ENCODE results near the gene DLG5.

The DLG5 gene, protein sequence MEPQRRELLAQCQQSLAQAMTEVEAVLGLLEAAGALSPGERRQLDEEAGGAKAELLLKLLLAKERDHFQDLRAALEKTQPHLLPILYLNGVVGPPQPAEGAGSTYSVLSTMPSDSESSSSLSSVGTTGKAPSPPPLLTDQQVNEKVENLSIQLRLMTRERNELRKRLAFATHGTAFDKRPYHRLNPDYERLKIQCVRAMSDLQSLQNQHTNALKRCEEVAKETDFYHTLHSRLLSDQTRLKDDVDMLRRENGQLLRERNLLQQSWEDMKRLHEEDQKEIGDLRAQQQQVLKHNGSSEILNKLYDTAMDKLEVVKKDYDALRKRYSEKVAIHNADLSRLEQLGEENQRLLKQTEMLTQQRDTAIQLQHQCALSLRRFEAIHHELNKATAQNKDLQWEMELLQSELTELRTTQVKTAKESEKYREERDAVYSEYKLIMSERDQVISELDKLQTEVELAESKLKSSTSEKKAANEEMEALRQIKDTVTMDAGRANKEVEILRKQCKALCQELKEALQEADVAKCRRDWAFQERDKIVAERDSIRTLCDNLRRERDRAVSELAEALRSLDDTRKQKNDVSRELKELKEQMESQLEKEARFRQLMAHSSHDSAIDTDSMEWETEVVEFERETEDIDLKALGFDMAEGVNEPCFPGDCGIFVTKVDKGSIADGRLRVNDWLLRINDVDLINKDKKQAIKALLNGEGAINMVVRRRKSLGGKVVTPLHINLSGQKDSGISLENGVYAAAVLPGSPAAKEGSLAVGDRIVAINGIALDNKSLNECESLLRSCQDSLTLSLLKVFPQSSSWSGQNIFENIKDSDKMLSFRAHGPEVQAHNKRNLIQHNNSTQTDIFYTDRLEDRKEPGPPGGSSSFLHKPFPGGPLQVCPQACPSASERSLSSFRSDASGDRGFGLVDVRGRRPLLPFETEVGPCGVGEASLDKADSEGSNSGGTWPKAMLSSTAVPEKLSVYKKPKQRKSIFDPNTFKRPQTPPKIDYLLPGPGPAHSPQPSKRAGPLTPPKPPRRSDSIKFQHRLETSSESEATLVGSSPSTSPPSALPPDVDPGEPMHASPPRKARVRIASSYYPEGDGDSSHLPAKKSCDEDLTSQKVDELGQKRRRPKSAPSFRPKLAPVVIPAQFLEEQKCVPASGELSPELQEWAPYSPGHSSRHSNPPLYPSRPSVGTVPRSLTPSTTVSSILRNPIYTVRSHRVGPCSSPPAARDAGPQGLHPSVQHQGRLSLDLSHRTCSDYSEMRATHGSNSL (N-terminal part only)

DNA sequence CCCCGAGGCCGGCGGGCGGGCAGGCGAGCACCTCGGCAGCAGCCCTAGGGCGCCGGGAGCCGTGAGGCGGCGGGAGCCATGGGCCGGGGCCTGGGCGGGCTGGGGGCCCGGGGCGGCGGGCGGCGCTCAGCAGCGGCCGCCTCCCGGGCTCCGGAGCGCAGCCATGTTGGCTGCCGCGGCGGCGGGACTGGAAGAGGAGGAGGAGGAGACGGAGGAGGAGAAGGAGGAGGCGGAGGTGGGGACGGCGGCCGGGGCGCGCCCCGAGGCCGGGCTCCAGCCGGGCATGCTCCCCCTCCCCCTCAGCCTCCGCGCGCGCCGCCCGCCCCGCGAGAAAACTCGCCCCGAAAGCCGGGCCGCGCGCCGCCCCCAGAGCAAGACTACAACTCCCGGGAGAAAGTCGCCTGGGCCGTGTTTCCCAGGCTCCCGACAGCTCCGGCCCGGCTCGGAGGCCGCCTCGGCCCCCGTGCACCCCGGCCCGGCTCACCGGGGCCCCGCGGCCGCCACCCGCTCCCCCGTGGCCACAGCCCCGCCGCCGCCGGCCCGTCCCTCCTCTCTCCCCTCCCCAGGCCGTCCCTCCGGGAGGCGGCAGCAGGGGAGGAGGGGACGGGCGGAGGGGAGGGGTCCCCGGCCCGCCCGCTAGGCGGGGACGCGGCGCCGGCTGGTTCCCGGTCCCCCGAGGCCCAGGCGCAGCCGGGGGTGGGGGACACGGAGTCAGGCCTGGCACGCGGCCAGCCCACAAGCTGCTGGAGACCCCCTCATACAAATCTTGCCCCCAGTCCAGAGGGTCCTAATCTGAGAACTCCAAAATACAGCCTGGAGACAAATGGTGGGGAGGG lies at the start of gene DLG5:
Gene DLG5, minus strand, starts transcription at position 190 of the 836 bp plus-strand sequence. CDS start 235 bp downstream, outside the sequence.
- DNase-seq (ENCODE audit: low read depth): no peak

DNA sequence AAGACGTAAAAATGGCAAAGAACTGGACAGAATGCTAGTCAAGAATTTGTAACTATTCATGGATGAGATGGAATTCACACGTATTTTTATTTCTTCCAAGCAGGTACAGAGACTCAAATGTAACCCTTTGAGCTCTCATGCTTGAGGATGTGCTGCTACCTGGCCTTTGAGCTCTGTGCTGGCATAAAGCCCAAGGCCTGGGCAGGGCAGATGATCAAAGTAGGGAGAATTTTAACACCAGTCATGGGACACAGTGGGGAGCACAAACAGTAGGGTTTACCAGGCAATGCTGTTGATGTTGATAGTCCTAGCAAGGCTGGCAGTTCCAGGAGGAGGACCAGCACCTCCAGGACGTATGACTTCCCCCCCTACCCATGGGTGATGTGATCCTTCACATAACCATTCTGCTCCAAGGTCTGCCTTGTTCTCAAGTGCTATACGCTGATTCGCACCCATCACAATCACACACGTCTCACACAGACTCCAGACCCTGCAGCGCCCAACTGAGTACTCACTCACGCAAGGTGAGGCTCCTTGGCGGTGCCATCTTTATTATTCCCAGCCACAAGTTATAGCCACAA lies 48.6 kb upstream of the DLG5 start:
- DNase-seq (ENCODE audit: low read depth): no peak

DNA sequence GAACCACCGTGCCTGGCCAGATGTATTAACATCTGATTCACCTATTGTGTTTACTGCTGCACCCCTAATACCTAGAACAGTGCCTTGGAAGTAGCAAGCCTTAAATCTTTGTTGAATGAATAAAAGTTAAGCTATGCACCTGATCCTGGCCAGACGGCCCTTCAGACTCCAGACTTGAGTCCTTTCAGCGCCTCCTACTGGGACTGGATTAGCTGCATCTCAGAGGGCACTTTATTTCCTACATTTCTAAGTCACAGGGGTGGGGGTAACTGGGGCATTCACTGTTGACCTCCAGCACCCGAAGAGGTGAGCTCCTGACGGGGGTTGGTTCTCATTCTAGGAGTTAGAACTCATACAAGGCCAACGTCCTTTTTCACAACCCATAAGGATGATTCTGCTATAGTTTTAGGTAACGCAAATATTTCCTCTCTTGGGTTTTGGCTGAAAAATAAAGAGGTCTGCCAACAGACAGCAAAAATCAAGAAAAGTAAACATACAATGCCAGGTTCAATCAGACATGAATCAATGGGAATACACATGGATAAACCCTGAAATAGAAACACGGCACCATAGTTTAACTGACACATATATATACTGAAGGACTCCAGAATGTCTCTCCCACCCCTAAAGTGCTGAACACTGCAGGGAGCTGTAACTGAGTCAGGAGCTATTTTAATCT lies 48.0 kb upstream of the DLG5 start:
- DNase-seq (ENCODE audit: low read depth): no peak

DNA sequence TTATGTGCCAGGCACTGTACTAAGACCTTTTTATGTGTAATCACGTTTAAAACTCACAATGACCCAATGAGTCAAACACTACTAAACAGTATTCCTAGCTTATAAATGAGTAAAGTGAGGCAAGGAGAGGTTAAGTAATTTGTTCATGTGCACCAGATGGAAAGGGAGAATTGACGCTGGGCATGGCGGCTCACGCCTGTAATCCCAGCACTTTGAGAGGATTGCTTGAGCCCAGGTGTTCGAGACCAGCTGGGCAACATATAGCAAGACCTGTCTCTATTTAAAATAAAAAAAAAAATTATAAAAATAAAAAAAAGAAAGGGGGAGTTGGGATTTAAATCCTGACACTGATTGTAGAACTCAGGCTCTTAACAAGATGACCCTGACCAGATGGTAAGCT lies 46.7 kb upstream of the DLG5 start:
- DNase-seq (ENCODE audit: low read depth): no peak

DNA sequence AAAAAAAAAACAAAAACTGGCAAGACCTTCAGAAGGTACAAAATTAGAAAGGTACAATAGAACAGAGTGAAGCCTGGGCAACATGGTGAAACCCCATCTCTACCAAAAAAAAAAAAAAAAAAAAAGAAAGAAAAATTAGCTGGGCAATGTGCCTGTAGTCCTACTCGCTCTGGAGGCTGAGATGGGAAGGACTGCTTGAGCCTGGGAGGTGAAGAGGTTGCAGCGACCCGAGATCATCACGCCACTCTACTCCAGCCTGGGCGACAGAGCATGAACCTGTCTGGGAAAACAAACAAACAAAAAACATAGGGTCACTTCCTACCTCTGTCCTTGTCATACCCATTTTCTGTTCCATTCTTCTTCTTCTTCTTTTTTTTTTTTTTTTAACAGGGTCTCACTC lies 45.6 kb upstream of the DLG5 start:
- DNase-seq (ENCODE audit: low read depth): no peak

DNA sequence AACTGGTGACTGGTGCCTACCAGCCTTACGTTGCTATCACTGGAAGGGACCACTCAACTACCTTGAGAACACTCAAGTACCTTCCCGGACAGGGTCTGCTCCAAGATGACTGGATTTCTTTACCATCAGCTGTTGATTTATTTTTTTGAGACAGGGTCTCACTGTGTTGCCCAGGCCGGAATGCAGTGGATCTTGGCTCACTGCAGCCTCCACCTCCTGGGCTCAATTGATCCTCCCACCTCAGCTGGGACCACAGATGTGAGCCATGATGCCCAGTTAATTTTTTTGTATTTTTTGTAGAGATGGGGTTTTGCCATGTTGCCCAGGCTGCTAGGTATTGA lies 45.2 kb upstream of the DLG5 start:
- DNase-seq (ENCODE audit: low read depth): no peak

DNA sequence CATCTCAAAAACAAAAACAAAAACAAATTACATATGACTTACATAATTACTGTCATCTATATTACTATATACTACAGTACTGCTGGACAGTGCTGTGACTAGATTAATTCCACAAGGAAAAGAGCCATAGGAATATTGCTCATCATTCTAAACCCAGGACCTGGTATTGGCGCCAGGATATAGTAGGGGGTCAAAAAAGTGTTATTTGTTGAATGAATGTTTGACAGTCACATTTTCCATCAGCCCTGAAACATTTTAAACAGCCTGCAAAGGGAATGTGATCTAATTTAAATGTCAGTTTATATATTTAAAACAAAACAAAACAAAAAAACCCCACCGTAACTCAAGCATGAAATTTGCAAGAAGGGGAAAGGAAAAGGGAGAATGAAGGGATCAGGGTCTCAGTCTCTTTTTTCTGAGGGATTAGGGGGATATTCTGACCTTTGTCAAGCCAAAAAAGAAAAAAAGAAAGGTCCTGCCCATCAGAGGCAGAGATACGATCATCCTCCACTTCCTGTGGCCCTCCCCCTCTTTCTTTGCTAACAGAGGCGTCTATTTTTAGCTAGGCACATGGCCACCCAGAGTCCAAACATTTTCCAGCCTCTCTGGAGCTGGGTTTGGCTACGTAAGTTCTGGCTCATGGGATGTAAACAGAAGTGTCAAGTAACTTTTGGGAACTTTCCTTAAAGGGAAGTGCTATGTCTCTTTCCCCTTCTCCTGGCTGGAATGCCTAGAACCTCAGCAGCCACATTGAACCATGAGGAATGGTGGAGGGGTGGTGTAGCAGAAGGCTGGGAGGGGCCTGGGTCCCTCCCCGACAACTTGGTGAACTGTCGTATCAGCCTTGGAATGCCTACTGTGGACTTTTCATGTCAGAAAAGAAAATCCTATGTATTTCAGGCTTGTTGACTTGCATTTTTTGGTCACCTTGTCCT lies 44.6 kb upstream of the DLG5 start:
- DNase-seq (ENCODE audit: low read depth): no peak

DNA sequence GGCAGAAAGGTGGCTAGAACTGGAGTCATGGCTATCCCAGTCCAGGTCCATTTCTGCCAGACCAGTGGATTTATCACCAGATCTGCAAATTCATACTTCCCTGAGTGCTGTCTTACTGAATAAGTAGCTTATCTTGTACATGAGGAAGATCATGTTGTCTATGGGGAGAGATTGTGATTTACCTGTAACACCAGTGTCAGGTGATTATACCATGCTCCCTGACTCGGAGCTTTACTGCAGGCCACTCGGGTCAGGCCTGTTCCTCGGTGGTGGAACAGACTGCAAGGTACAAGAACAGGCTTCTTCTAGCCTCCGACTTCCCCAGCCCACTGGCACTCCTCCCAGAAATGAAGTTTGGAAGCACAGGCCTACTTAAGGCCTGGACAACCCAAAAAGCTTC lies 42.6 kb upstream of the DLG5 start:
- DNase-seq (ENCODE audit: low read depth): no peak

DNA sequence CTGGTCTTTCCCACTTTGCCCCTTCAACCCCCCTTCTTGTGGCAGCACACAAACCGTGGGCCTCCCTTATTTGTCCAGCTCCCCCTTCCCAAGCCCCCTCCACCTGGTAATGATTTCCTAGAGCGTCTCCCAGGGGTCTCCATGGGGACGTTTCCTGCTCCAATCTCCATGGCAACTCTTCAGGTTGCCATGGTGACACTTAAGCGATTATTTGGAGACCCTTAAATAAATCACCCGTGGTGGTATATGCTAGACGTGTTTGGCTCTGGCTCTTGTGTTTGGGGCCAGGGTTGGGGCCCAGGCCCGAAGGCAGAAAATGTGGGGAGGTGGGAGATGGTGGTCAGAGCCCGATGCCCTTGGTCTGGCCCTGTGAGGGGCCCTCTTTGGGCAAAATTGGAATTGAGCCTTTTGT lies 41.1 kb upstream of the DLG5 start:
- DNase-seq (ENCODE audit: low read depth): no peak

DNA sequence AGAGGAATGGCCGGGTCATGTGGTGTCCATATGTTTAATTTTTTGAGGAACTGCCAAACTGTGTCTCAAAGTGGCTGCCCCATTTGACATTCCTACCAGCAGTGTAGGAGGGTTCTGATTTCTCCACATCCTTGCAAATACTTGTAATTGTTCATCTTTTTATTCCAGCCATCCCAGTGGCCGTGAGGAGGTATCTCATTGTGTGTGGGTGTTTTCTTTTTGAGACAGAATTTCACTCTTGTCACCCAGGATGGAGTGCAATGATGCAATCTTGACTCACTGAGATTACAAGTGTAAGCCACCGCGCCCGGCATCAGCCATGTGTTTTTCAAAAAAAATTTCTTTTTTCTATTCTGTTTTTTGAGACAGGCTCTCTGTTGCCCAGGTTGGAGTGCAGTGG lies 38.7 kb upstream of the DLG5 start:
- no peak for DNase-seq (ENCODE audit: low read depth)

DNA sequence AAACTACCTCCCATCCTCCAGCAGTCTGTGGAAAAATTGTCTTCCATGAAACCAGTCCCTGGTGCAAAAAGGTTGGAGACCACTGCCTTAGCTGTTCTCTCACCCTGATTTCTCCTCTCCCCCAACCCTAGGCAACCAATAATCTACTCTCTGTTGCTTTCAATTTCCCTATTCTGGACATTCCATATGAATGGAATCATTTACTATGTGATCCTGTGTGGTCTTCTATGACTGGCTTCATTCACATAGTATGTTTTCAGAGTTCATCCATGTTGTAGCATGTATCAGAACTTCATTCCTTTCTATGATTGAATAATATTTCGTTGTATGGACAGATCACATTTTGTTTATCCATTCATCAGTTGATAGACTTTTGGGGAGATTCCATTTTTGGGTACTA lies 38.3 kb upstream of the DLG5 start:
- DNase-seq (ENCODE audit: low read depth): no peak

DNA sequence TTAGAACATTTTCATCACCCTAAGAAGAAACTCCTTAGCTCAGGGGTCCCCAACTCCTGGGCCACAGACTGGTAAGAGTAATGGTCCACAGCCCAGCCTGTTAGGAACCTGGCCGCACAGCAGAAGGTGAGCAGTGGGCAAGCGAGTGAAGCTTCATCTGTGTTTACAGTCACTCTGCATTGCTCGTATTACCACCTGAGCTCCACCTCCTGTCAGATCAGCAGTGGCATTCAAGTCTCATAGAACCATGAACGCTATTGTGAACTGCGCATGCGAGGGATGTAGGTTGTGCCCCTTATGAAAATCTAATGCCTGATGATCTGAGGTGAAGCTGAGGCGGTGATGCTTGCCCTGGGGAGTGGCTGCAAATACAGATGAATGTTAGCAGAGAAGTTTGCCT lies 37.3 kb upstream of the DLG5 start:
- no peak for DNase-seq (ENCODE audit: low read depth)

DNA sequence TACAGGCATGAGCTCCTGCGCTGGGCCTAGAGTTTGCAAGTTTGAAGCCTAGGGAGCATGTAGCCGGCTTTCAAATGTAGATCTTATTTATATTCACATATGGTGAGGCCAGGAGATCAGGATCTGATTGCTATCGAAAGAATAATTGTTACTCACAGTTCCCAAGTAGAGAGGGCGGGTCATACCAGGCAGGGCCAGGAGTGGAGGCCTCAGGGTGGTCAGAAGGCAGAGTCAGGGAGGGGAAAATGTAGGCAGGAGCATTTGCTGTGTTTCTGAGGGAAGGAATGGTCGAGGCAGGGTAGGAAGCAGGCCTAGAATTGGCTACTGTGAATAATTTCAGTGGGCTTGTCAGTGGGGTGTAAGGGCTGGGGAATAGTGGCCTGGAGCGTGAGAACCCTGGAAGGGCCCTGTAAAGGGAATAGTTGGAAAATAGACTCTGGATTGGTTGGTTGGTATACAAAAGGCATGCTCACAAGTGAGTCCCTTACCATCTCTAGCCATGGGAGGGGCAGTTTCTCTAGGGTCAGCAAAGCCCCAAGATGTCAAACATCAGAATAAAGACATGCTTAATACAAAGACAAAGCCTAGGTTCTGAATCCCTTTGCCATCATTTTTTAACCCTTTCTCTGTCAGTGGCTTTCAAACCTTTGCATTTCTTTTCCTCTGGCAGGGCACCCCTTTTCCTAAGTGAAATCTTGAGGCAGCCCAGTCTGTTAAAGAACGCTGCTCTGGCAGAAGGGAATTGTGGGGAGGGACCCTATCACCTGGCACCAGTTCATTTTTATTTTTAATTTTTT lies 36.0 kb upstream of the DLG5 start:
- DNase-seq (ENCODE audit: low read depth): no peak

DNA sequence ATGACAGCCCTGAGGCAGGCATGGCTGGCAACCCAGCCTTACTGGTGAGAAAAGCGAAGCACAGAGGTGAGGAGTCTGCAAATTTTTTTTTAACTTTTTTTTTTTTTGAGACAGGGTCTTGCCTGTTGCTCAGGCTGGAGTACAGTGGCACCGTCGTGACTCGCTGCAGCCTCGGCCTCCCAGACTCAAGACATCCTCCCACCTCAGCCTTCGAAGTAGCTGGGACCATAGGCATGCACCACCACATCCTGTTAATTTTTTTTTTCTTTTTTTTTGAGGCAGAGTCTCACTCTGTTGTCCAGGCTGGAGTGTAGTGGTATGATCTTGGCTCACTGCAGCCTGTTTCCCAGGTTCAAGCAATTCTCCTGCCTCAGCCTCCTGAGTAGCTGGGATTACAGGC lies 35.1 kb upstream of the DLG5 start:
- DNase-seq (ENCODE audit: low read depth): no peak

DNA sequence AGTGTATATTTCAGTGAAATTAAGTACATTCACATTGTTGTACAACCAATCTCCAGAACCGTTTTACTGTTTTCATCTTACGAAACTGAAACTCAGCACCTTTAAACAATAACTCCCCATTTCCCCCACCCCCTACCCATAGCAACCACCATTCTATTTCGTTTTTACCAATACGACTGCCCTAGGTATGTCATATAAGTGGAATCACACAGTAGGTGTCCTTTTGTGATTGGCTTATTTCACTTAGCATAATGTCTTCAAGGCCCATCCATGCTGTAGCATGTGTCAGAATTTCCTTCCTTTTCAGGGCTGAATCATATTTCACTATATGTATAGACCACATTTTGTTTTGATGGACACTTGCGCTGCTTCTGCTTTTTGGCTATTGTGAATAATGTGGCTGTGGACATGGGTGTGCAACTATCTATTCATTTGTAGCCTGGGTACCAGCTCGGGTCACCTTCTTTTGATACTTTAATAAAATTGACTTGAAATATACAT lies 34.3 kb upstream of the DLG5 start:
- DNase-seq (ENCODE audit: low read depth): no peak

DNA sequence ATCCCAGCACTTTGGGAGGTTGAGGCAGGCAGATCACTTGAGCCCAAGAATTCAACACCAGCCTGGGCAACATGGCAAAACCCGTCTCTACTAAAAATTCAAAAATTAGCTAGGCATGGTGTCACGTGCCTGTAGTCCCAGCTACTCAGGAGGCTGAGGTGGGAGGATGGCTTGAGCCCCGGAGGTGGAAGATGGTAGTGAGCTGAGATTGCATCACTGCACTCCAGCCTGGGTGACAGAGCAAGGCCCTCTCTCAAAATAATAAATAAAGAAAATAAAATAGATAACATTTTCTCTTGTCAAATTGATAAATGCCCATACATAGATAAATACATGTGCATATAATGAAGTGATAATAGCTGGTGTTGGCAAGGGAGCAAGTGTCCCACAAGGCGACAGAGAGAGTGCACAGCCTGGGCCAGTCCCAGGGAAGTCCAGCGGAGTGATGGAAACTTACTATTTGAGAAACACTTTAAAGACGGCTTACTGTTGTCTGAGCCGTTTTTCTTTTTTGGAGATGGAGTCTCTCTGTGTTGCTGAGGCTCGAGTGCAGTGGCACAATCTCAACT lies 33.4 kb upstream of the DLG5 start:
- no peak for DNase-seq (ENCODE audit: low read depth)

DNA sequence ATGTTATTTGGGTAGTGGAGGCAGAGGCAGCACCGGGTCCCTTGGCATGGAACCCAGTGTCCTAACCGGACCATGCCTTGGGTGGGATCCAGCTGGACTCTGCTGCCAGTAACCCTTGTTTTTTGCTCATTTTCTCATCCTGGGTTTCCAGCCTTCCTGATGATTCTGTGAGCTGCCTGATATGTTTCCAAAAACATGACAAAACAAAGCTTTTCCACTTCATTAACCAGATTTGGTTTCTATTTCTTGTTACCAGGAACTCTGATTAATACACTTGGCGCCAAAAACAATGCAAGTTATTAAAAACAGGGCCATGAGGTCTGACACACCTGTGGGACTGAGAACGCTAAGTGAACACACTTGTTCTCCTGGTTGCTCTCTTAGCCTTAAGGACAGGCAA lies 32.8 kb upstream of the DLG5 start:
- no peak for DNase-seq (ENCODE audit: low read depth)

DNA sequence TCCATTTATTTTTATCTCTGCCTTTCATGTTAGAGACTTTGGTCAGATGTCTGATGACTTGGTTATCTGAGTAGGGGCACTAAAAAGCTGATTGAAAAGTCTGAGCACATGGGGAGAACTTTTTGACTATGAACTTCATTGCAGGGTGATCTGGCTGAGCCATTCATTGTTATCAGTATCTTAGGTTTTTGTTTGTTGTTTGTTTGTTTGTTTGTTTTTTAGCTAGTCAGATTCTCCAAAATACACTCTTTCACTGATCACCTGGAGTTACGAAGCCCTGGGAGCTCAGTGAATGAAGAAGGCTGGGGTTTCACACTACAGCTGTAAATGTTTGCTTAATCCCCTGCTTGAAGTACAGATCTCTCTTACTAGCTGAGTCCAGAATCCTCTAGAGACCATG lies 28.6 kb upstream of the DLG5 start:
- no peak for DNase-seq (ENCODE audit: low read depth)

Data from activated T-cell treated with anti-CD3 and anti-CD28 coated beads for 1 hour (primary cell).